ENCODE results near the gene GOLGA8K. TPM values are rescaled to one million over a fixed set of nuclear protein-coding genes. Genes with fewer than 3 reads are reported as not detected.
"Not testable (repeated sequence)": the region's sequence is repeated elsewhere in the genome, so short reads cannot be mapped to it uniquely, and the experiment has no call there.

Gene GOLGA8K
- total RNA-seq, 1 donor from 2014 or later: 0.41 TPM

DNA sequence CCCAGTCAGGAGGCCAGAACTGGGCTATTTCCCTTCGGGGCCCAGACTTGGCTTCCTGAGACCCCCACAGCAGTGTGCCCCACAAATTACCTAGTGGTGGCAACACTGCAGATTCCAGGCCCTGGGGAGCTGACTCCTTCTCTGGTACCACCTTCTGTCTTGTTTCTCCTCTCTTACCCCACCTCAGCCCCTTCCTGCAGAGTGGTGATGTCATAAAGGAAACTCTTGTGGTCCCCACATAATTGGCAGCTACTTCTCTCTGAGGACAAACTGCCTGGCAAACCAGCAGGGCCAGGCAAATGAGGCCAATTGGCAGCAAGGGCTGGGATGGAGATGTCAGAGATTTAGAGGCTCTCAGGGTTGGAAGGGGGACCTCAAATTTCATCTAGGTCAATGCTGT is 44.6 kb downstream of the GOLGA8K start:
- not testable (repeated sequence) for FAIRE-seq; DNase-seq (ENCODE audit: low spot score in 2 of 2)

GRCh38 chr15:32356909-32357308 is 46.2 kb downstream of the GOLGA8K start:
- DNase-seq (ENCODE audit: low spot score in 2 of 2); FAIRE-seq: not testable (repeated sequence)

DNA sequence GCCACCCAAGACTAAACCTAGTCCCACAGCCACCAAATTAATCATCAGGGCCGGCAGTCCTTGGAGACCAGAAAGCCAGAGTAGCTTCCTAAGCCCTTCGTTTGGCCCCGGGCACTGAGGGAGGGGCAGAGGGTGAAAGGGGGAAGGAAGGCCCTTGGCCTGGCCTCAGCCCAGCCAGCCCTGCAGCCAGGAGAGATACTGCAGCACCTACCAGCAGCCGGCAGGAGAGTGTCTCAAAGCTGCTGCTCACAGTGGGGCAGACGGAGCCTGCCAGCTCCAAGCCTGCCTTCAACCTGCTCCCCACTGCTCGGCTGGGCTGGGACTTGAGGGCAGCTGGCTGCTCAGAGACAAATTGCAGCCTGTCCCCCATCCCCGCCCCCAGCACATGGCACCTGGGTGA is 50.3 kb downstream of the GOLGA8K start:
- not testable (repeated sequence) for DNase-seq (ENCODE audit: low spot score in 2 of 2); FAIRE-seq

DNA sequence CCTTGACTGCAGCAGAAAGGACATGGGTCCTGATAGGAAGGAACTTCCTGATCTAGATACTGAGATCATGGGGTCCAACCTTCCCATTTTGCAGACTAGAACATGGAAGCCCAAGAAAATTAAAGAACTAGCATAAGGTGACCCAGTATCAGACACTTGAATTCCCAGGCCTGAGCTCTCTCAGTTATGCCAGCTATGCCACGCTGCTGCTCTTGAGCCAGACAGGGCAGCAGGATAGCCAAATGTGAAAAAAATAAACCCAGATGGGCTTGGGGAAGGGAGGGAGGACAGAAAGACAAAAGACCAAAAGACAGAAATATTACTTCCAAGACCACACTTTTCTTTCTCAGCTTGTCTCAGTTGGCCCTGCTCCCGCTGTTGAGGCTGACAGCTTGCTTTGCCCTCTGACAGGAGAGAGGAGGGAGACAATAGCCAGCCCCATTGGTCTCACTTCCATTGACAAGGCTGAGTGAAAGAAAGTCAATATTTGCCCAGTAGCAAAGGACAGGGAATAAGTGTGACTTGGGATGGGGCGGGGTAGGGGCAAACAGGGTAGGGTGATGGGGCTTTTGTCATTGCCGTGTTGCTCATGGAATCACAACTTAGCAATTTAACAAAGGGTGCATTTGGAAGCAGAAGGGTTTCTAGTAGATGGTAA is 52.4 kb downstream of the GOLGA8K start:
- FAIRE-seq; DNase-seq (ENCODE audit: low spot score in 2 of 2): not testable (repeated sequence)

GRCh38 chr15:32347037-32347436 is 56.1 kb downstream of the GOLGA8K start:
- DNase-seq (ENCODE audit: low spot score in 2 of 2); FAIRE-seq: not testable (repeated sequence)

- not testable (repeated sequence) for DNase-seq (ENCODE audit: low spot score in 2 of 2); FAIRE-seq
Observed at GRCh38 chr15:32345978-32346547, 57.0 kb downstream of the GOLGA8K start.

- not testable (repeated sequence) for DNase-seq (ENCODE audit: low spot score in 2 of 2); FAIRE-seq
Observed at GRCh38 chr15:32343921-32344320, 59.2 kb downstream of the GOLGA8K start.

Small RNA genes lying within 50 kb of the gene (small RNA-seq; reads per million reads assigned to genes)
- gene RF00096: not detected
- not detected for gene RN7SL185P
- gene RN7SL539P: not detected

Other genes starting within 250 kb of the GOLGA8K start
- under 0.01 TPM for gene GOLGA8O, start 52.3 kb upstream of the GOLGA8K start, total RNA-seq
- 2.4 TPM for gene GOLGA8N, start 190.2 kb upstream of the GOLGA8K start, total RNA-seq
- 11.8 TPM for gene ARHGAP11A, start 212.2 kb upstream of the GOLGA8K start, total RNA-seq
- gene SCG5, start 238.4 kb upstream of the GOLGA8K start, total RNA-seq: 136 TPM